IMR-90 (cell line): ENCODE results near the gene SPATA33. TPM values are rescaled to one million over a fixed set of nuclear protein-coding genes. Genes with fewer than 3 reads are reported as not detected.
A peak's percentile ranks its signal among the peaks of the same experiment; 100 is the strongest.

Experiments used
- ATAC-seq: fragments of 200-7000 bp; cut with Tn5 transposase; 2 replicates; pipeline ENCODE4 v1.9.1; 2020; ENCODE audit warnings: low read depth, mild to moderate bottlenecking, moderate library complexity
- BruUV-seq: library from RNA; stranded (reverse); fragments of 400-500 nt; replicated peaks from 2 replicates; lab custom pipeline; 2021; lab: Mats Ljungman, UMichigan
- CTCF ChIA-PET: fragments of 300-600 bp; formaldehyde crosslinking; extraction: SDS; loops from one replicate; lab custom pipeline; 2021; ENCODE audit warnings: antibody characterized with exemption; lab: Yijun Ruan, JAX
- POLR2A ChIA-PET: fragments of 300-600 bp; sonication (Branson Sonifier 250); formaldehyde crosslinking; loops from one replicate; lab custom pipeline; 2022; ENCODE audit warnings: antibody characterized with exemption; ENCODE audit not compliant: unreplicated experiment; lab: Charles Lee
- DNase-seq: peaks from one replicate; pipeline ENCODE4 v3.0.0; 2013
- H2AFZ ChIP-seq: replicated peaks from 2 replicates; pipeline ENCODE3; 2013; ENCODE audit warnings: low read length, mild to moderate bottlenecking; ENCODE audit not compliant: poor library complexity
- H2AK5ac ChIP-seq: 2 replicates; pipeline ENCODE4 v1.6.1; 2013; ENCODE audit warnings: low read depth, low read length, inconsistent platforms
- H2AK9ac ChIP-seq: replicated peaks from 2 replicates; pipeline ENCODE3; 2013; ENCODE audit warnings: mild to moderate bottlenecking, low read depth, low read length, moderate library complexity; ENCODE audit not compliant: poor library complexity
- H2BK120ac ChIP-seq: 2 replicates; pipeline ENCODE4 v1.6.1; 2013; ENCODE audit warnings: low read depth, low read length, inconsistent platforms
- H2BK15ac ChIP-seq: 3 replicates; pipeline ENCODE4 v1.6.1; 2013; ENCODE audit warnings: low read depth, low read length, inconsistent platforms
- H2BK20ac ChIP-seq: 2 replicates; pipeline ENCODE4 v1.6.1; 2013; ENCODE audit warnings: low read depth, mild to moderate bottlenecking, inconsistent platforms, low read length, moderate library complexity
- H2BK5ac ChIP-seq: 2 replicates; pipeline ENCODE4 v1.6.1; 2013; ENCODE audit warnings: mild to moderate bottlenecking, low read depth, low read length, inconsistent platforms; ENCODE audit not compliant: poor library complexity, severe bottlenecking
- H3K14ac ChIP-seq: replicated peaks from 2 replicates; pipeline ENCODE4 v1.6.1; 2013; ENCODE audit warnings: low read depth, low read length, inconsistent platforms
- H3K18ac ChIP-seq: 2 replicates; pipeline ENCODE4 v1.6.1; 2013; ENCODE audit warnings: low read depth, low read length, control low read depth
- H3K23ac ChIP-seq: 2 replicates; pipeline ENCODE4 v1.6.1; 2013; ENCODE audit warnings: low read depth, low read length, inconsistent platforms
- H3K27ac ChIP-seq: 2 replicates; pipeline ENCODE4 v1.5.1; 2013; ENCODE audit warnings: mild to moderate bottlenecking, control low read depth, low read length; ENCODE audit not compliant: insufficient read depth
- H3K27me3 ChIP-seq: 2 replicates; pipeline ENCODE4 v1.6.1; 2013; ENCODE audit warnings: low read length; ENCODE audit not compliant: control insufficient read depth, insufficient read depth
- H3K36me3 ChIP-seq: 2 replicates; pipeline ENCODE4 v1.6.1; 2013; ENCODE audit warnings: low read length, mixed read lengths; ENCODE audit not compliant: control insufficient read depth, insufficient read depth
- H3K4ac ChIP-seq: 2 replicates; pipeline ENCODE4 v1.6.1; 2013; ENCODE audit warnings: low read depth, low read length, inconsistent platforms
- H3K4me1 ChIP-seq: 2 replicates; pipeline ENCODE4 v1.6.1; 2013; ENCODE audit warnings: low read length, mixed read lengths; ENCODE audit not compliant: control insufficient read depth, insufficient read depth
- H3K4me2 ChIP-seq: 2 replicates; pipeline ENCODE4 v1.6.1; 2013; ENCODE audit warnings: low read depth, mild to moderate bottlenecking, control low read depth, low read length, moderate library complexity
- H3K4me3 ChIP-seq: 2 replicates; pipeline ENCODE4 v1.5.1; 2013; ENCODE audit warnings: low read depth, mild to moderate bottlenecking, control low read depth, low read length, moderate library complexity; ENCODE audit not compliant: insufficient read depth
- H3K56ac ChIP-seq: 2 replicates; pipeline ENCODE4 v1.6.1; 2013; ENCODE audit warnings: low read length, inconsistent platforms; ENCODE audit not compliant: insufficient read depth; ENCODE audit errors: extremely low read depth
- H3K79me1 ChIP-seq, 2 experiments: 2 replicates each; pipeline ENCODE4 v1.6.1; 2013; ENCODE audit warnings: low read length in 2 of 2, inconsistent platforms in 1 of 2, low read depth in 1 of 2
- H3K9ac ChIP-seq: 2 replicates; pipeline ENCODE4 v1.6.1; 2013; ENCODE audit warnings: low read depth, low read length, control low read depth
- H3K9me1 ChIP-seq: 2 replicates; pipeline ENCODE4 v1.6.1; 2013; ENCODE audit warnings: low read length, inconsistent platforms; ENCODE audit not compliant: insufficient read depth
- H3K9me3 ChIP-seq: 2 replicates; pipeline ENCODE4 v1.6.1; 2013; ENCODE audit warnings: low read length; ENCODE audit not compliant: control insufficient read depth, insufficient read depth
- H4K20me1 ChIP-seq: 2 replicates; pipeline ENCODE4 v1.6.1; 2013; ENCODE audit warnings: low read length, inconsistent platforms; ENCODE audit not compliant: insufficient read depth
- H4K5ac ChIP-seq: 2 replicates; pipeline ENCODE4 v1.6.1; 2013; ENCODE audit warnings: mild to moderate bottlenecking, low read depth, low read length, control low read depth
- H4K8ac ChIP-seq, 2 experiments: 2 replicates each; pipeline ENCODE4 v1.6.1; 2013; ENCODE audit warnings: low read depth in 2 of 2, low read length in 2 of 2, control low read depth in 1 of 2, inconsistent platforms in 1 of 2
- H4K91ac ChIP-seq: 2 replicates; pipeline ENCODE4 v1.6.1; 2013; ENCODE audit warnings: low read depth, low read length, inconsistent platforms; ENCODE audit not compliant: insufficient read depth
- BHLHE40 ChIP-seq: fragments of 150-350 bp; IDR thresholded peaks from 2 replicates; pipeline ENCODE4 v1.6.1; 2016; ENCODE audit warnings: mild to moderate bottlenecking, low read depth, low read length
- CEBPB ChIP-seq: IDR thresholded peaks from 2 replicates; pipeline ENCODE4 v1.6.1; 2012; ENCODE audit warnings: low read depth, low read length, improper control_type of control experiment
- CHD1 ChIP-seq: IDR thresholded peaks from 2 replicates; pipeline ENCODE4 v1.6.1; 2012; ENCODE audit warnings: low read depth, low read length, improper control_type of control experiment
- ELK1 ChIP-seq: fragments of 150-350 bp; IDR thresholded peaks from 2 replicates; pipeline ENCODE4 v1.6.1; 2016; ENCODE audit warnings: low read depth, mild to moderate bottlenecking, low read length, moderate library complexity, borderline replicate concordance
- FOS ChIP-seq: fragments of 150-350 bp; IDR thresholded peaks from 2 replicates; pipeline ENCODE4 v1.6.1; 2016; ENCODE audit warnings: low read depth, low read length
- MAFK ChIP-seq: IDR thresholded peaks from 2 replicates; pipeline ENCODE4 v1.6.1; 2012; ENCODE audit warnings: low read depth, low read length, improper control_type of control experiment
- MAZ ChIP-seq: IDR thresholded peaks from 2 replicates; pipeline ENCODE4 v1.6.1; 2012; ENCODE audit warnings: low read depth, mild to moderate bottlenecking, low read length, improper control_type of control experiment, moderate library complexity, borderline replicate concordance
- MXI1 ChIP-seq: IDR thresholded peaks from 2 replicates; pipeline ENCODE4 v1.6.1; 2012; ENCODE audit warnings: low read depth, mild to moderate bottlenecking, low read length, moderate library complexity, borderline replicate concordance
- NFE2L2 ChIP-seq: fragments of 150-350 bp; IDR thresholded peaks from 2 replicates; pipeline ENCODE4 v1.6.1; 2016; ENCODE audit warnings: low read depth, mild to moderate bottlenecking, low read length
- POLR2A ChIP-seq: IDR thresholded peaks from 2 replicates; pipeline ENCODE4 v1.6.1; 2012; ENCODE audit warnings: mild to moderate bottlenecking, low read depth, low read length
- RAD21 ChIP-seq: IDR thresholded peaks from 2 replicates; pipeline ENCODE4 v1.6.1; 2012; ENCODE audit warnings: low read length, improper control_type of control experiment
- RCOR1 ChIP-seq: IDR thresholded peaks from 2 replicates; pipeline ENCODE4 v1.6.1; 2012; ENCODE audit warnings: mild to moderate bottlenecking, low read length, improper control_type of control experiment; ENCODE audit not compliant: insufficient replicate concordance
- RFX5 ChIP-seq: IDR thresholded peaks from 2 replicates; pipeline ENCODE4 v1.8.0; 2012; ENCODE audit warnings: low read depth, mild to moderate bottlenecking, low read length, moderate library complexity
- SMC3 ChIP-seq: fragments of 150-350 bp; IDR thresholded peaks from 2 replicates; pipeline ENCODE4 v1.6.1; 2016; ENCODE audit warnings: low read depth, mild to moderate bottlenecking, antibody characterized with exemption, low read length, moderate library complexity
- USF2 ChIP-seq: fragments of 150-350 bp; IDR thresholded peaks from 2 replicates; pipeline ENCODE4 v1.6.1; 2017; ENCODE audit warnings: mild to moderate bottlenecking, antibody characterized with exemption, low read length, low read depth
- WGBS, 2 experiments: methylation state at CpG; one replicate each; pipeline versions ENCODE4 v1.1.5 to v1.1.7; 2013; ENCODE audit warnings: missing lambda C conversion rate in 2 of 2; ENCODE audit not compliant: insufficient read length in 1 of 2; ENCODE audit errors: extremely low coverage in 2 of 2; 5-methylcytosine and 5-hydroxymethylcytosine counted together
- dilution Hi-C: fragments of 300-500 bp; cut with HindIII; formaldehyde crosslinking; loops from one replicate; pipeline ENCODE4 v1.14.3; 2018; ENCODE audit warnings: low sequenced_read_pairs; ENCODE audit not compliant: unreplicated experiment
- in situ Hi-C: fragments of 300-500 bp; cut with MboI; formaldehyde crosslinking; loops from 3 replicates; pipeline ENCODE4 v1.14.3; 2019; ENCODE audit warnings: low sequenced_read_pairs, inconsistent platforms, mixed read lengths
- intact Hi-C: fragments of 100-400 bp; cut with micrococcal nuclease; formaldehyde crosslinking; loops from 2 replicates; pipeline ENCODE4 v1.10.0; 2022
- polyA plus RNA-seq, 3 experiments: library from polyadenylated mRNA; depleted of rRNA; stranded (reverse); fragments of >200 nt; gene quantifications; 2 replicates each; pipeline ENCODE4 v1.2.3, GENCODE V29; 2012; ENCODE audit warnings: low replicate concordance in 1 of 3
- total RNA-seq: library from RNA; depleted of rRNA; stranded (reverse); fragments of >200 nt; gene quantifications from 2 replicates; pipeline ENCODE4 v1.2.3, GENCODE V29; 2012
- TF ChIP-seq, protein P1 (sequence below): conservative IDR thresholded peaks from 2 replicates; pipeline ENCODE4 v1.5.1; 2012; ENCODE audit warnings: mild to moderate bottlenecking, low read depth, low read length, improper control_type of control experiment

The SPATA33 gene
- total and polyA plus RNA-seq, 2 of the 4 experiments (the other 2 are of a cell fraction): 0.90 to 3.4 TPM

GRCh38 chr16:89616623-89617022, 41.0 kb upstream of the SPATA33 start:
- dilution Hi-C loops: no loop called here
- TF ChIP-seq ELK1: no peak
- TF ChIP-seq SMC3: no peak
- TF ChIP-seq CEBPB: no peak
- no peak for TF ChIP-seq MAFK
- TF ChIP-seq USF2: no peak
- TF ChIP-seq FOS: no peak
- no peak for TF ChIP-seq POLR2A
- TF ChIP-seq NFE2L2: no peak
- no peak for TF ChIP-seq CHD1
- no peak for TF ChIP-seq RCOR1
- no peak for TF ChIP-seq MAZ
- TF ChIP-seq RAD21: no peak
- no peak for TF ChIP-seq MXI1
- TF ChIP-seq RFX5: no peak
- TF ChIP-seq, protein P1, sequence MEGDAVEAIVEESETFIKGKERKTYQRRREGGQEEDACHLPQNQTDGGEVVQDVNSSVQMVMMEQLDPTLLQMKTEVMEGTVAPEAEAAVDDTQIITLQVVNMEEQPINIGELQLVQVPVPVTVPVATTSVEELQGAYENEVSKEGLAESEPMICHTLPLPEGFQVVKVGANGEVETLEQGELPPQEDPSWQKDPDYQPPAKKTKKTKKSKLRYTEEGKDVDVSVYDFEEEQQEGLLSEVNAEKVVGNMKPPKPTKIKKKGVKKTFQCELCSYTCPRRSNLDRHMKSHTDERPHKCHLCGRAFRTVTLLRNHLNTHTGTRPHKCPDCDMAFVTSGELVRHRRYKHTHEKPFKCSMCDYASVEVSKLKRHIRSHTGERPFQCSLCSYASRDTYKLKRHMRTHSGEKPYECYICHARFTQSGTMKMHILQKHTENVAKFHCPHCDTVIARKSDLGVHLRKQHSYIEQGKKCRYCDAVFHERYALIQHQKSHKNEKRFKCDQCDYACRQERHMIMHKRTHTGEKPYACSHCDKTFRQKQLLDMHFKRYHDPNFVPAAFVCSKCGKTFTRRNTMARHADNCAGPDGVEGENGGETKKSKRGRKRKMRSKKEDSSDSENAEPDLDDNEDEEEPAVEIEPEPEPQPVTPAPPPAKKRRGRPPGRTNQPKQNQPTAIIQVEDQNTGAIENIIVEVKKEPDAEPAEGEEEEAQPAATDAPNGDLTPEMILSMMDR: no peak
- no peak for TF ChIP-seq BHLHE40
- no peaks in the 10 kb centered on the region for H3K79me1 ChIP-seq
- CTCF ChIA-PET: no interaction called here
- no peak overlapping the region for H3K14ac ChIP-seq
- intact Hi-C loops: no loop called here
- H3K9me3 ChIP-seq: no peaks in the 10 kb centered on the region
- no peak overlapping the region for H3K56ac ChIP-seq
- no peak overlapping the region for H2BK120ac ChIP-seq
- H4K5ac ChIP-seq: no peak overlapping the region
- no peak overlapping the region for H2BK20ac ChIP-seq
- no peak overlapping the region for H2AK5ac ChIP-seq
- no peak overlapping the region for H3K4ac ChIP-seq
- H3K4me2 ChIP-seq: no peak overlapping the region
- no peak overlapping the region for H4K8ac ChIP-seq
- H4K20me1 ChIP-seq: no peaks in the 10 kb centered on the region
- POLR2A ChIA-PET: no interaction called here
- peaks cover 2% of the 10 kb centered on the region; the same call in 1 of the 2 replicates for H3K4me1 ChIP-seq
- H3K36me3 ChIP-seq: no peaks in the 10 kb centered on the region
- no peak overlapping the region for H3K9ac ChIP-seq
- H2BK15ac ChIP-seq: no peak overlapping the region
- no peak overlapping the region for H2BK5ac ChIP-seq
- in situ Hi-C loops: no loop called here
- H3K27ac ChIP-seq: no peak overlapping the region
- H3K18ac ChIP-seq: no peak overlapping the region
- no peak overlapping the region for H3K4me3 ChIP-seq
- no peaks in the 10 kb centered on the region for H3K9me1 ChIP-seq
- BruUV-seq: no TSS peak
- WGBS, 2 experiments: 90% methylated on average over 11 of the region's 20 CpGs; no CpG with 5 or more reads in 1 of the 2 experiments
- H2AK9ac ChIP-seq: peak overlapping the region; percentile 7
- H4K91ac ChIP-seq: no peak overlapping the region
- no peak overlapping the region for H2AFZ ChIP-seq
- no peak for DNase-seq
- H3K23ac ChIP-seq: no peak overlapping the region
- ATAC-seq: no peak
- peaks cover 10% of the 10 kb centered on the region for H3K27me3 ChIP-seq
